HepG2 (cell line): Measurements from ENCODE around the gene ZCCHC8. TPM values are rescaled to one million over a fixed set of nuclear protein-coding genes. Genes with fewer than 3 reads are reported as not detected.

ENCODE experiments used
- ATAC-seq: fragments of 200-7000 bp; cut with Tn5 transposase; 3 replicates; pipeline ENCODE4 v1.9.1; 2020; ENCODE audit warnings: mild to moderate bottlenecking, moderate library complexity
- BruUV-seq: library from RNA; stranded (reverse); fragments of 400-500 nt; replicated peaks from 2 replicates; lab custom pipeline; 2021; lab: Mats Ljungman, UMichigan
- CTCF ChIA-PET: fragments of 300-600 bp; formaldehyde crosslinking; extraction: SDS; loops from one replicate; lab custom pipeline; 2021; ENCODE audit warnings: low total read pairs, inconsistent platforms, low intra/inter-chr PET ratio; lab: Yijun Ruan, JAX
- POLR2A ChIA-PET: fragments of 350-600 bp; sonication (Branson Sonifier 250); formaldehyde crosslinking; loops from one replicate; lab custom pipeline; 2020; ENCODE audit warnings: antibody characterized with exemption, inconsistent platforms; lab: Yijun Ruan, JAX
- DNase-seq: peaks from one replicate; pipeline ENCODE4 v3.0.0-alpha.2; 2015; ENCODE audit warnings: low spot score
- FAIRE-seq: peaks from 3 replicates; lab custom pipeline; 2011; peaks lifted over from hg19 to GRCh38; lab: Jason Lieb, UNC
- H2AFZ ChIP-seq: one replicate; pipeline ENCODE4 v1.6.1; 2011; ENCODE audit warnings: low read length, inconsistent platforms
- H3K27ac ChIP-seq: fragments of 300-600 bp; 3 replicates; pipeline ENCODE4 v1.8.0; 2011; ENCODE audit warnings: mixed run types, mild to moderate bottlenecking, mixed read lengths, low read length, inconsistent platforms; ENCODE audit not compliant: insufficient read depth; ENCODE audit errors: extremely low read length
- H3K27me3 ChIP-seq, 2 experiments: fragments of 200-600 bp in 1 of 2; 2 replicates in 1 of 2; 3 replicates in 1 of 2; pipeline versions ENCODE4 v1.6.0 to v1.8.0; 2011; ENCODE audit warnings: low read length in 2 of 2, mild to moderate bottlenecking in 2 of 2, moderate library complexity in 2 of 2, inconsistent platforms in 1 of 2; ENCODE audit not compliant: insufficient read depth in 2 of 2, control insufficient read depth in 1 of 2
- H3K36me3 ChIP-seq, 2 experiments: fragments of 200-600 bp in 1 of 2; replicated peaks in 1 of 2; 2 replicates in 1 of 2; 3 replicates in 1 of 2; pipeline versions ENCODE4 v1.5.1 to v1.8.0; 2011; ENCODE audit warnings: low read length in 2 of 2, inconsistent platforms in 1 of 2; ENCODE audit not compliant: insufficient read depth in 2 of 2, control insufficient read depth in 1 of 2
- H3K4me1 ChIP-seq: 2 replicates; pipeline ENCODE4 v1.5.1; 2012; ENCODE audit warnings: low read length, inconsistent platforms; ENCODE audit not compliant: insufficient read depth
- H3K4me2 ChIP-seq: 2 replicates; pipeline ENCODE4 v1.6.0; 2011; ENCODE audit warnings: low read depth, low read length, inconsistent platforms
- H3K4me3 ChIP-seq, 3 experiments: fragments of 200-600 bp in 1 of 3; sonication (generic), shearing (Covaris generic) in 1 of 3; replicated peaks in 1 of 3; 2 replicates each; pipeline ENCODE4 v1.5.1; 2011 to 2016; ENCODE audit warnings: low read length in 3 of 3, inconsistent platforms in 2 of 3, low read depth in 2 of 3, mild to moderate bottlenecking in 2 of 3, control low read depth in 1 of 3, mixed read lengths in 1 of 3; ENCODE audit not compliant: insufficient read depth in 1 of 3
- H3K79me2 ChIP-seq: one replicate; pipeline ENCODE4 v1.6.1; 2011; ENCODE audit warnings: low read length, inconsistent platforms; ENCODE audit not compliant: insufficient read depth
- H3K9ac ChIP-seq: 2 replicates; pipeline ENCODE4 v1.6.0; 2011; ENCODE audit warnings: mild to moderate bottlenecking, low read depth, low read length, inconsistent platforms; ENCODE audit not compliant: insufficient read depth
- H3K9me3 ChIP-seq: 2 replicates; pipeline ENCODE4 v1.5.1; 2012; ENCODE audit warnings: mild to moderate bottlenecking, low read length
- H4K20me1 ChIP-seq: 2 replicates; pipeline ENCODE4 v1.6.0; 2011; ENCODE audit warnings: inconsistent platforms, mild to moderate bottlenecking, low read length, moderate library complexity; ENCODE audit not compliant: insufficient read depth
- CBFB ChIP-seq: sonication (generic); formaldehyde crosslinking; IDR thresholded peaks from 2 replicates; pipeline ENCODE4 v1.4.0; 2020; ENCODE audit warnings: missing genetic modification reagents
- GATA4 ChIP-seq: sonication (generic); IDR thresholded peaks from 2 replicates; pipeline ENCODE4 v1.6.1; 2016; ENCODE audit warnings: antibody characterized with exemption, low read depth, borderline replicate concordance
- HNF4G ChIP-seq, 2 experiments: sonication (generic) in 1 of 2; formaldehyde crosslinking in 1 of 2; IDR thresholded peaks; 2 replicates each; pipeline versions ENCODE4 v1.4.0 to v1.6.1; 2011 to 2020; ENCODE audit warnings: borderline replicate concordance in 2 of 2, low read depth in 2 of 2, mild to moderate bottlenecking in 2 of 2, low read length in 1 of 2, missing genetic modification reagents in 1 of 2, moderate library complexity in 1 of 2
- MAFF ChIP-seq: IDR thresholded peaks from 2 replicates; pipeline ENCODE4 v1.6.1; 2011; ENCODE audit warnings: low read depth, low read length, improper control_type of control experiment
- MAFK ChIP-seq, 2 experiments: IDR thresholded peaks in 1 of 2; conservative IDR thresholded peaks in 1 of 2; 2 replicates each; pipeline ENCODE4 v1.6.1; 2011; ENCODE audit warnings: improper control_type of control experiment in 2 of 2, low read length in 2 of 2
- MXI1 ChIP-seq: IDR thresholded peaks from 3 replicates; pipeline ENCODE4 v1.6.1; 2012; ENCODE audit warnings: low read depth, low read length, inconsistent platforms, borderline replicate concordance
- NFE2L2 ChIP-seq: fragments of 150-350 bp; IDR thresholded peaks from 2 replicates; pipeline ENCODE4 v1.6.1; 2014; ENCODE audit warnings: low read length
- PHF20 ChIP-seq: sonication (generic); formaldehyde crosslinking; IDR thresholded peaks from 2 replicates; pipeline ENCODE4 v1.5.0; 2020; ENCODE audit warnings: mild to moderate bottlenecking, missing genetic modification reagents
- SATB2 ChIP-seq: sonication (generic); formaldehyde crosslinking; IDR thresholded peaks from 2 replicates; pipeline ENCODE4 v1.5.0; 2020; ENCODE audit warnings: missing genetic modification reagents
- ZNF362 ChIP-seq: sonication (generic); formaldehyde crosslinking; IDR thresholded peaks from 2 replicates; pipeline ENCODE4 v1.4.0; 2020; ENCODE audit warnings: missing genetic modification reagents, mild to moderate bottlenecking, borderline replicate concordance
- ZNF552 ChIP-seq: sonication (generic); formaldehyde crosslinking; IDR thresholded peaks from 2 replicates; pipeline ENCODE4 v1.9.0; 2022; ENCODE audit warnings: missing genetic modification reagents, mild to moderate bottlenecking, borderline replicate concordance
- ZNF570 ChIP-seq: sonication (generic); formaldehyde crosslinking; IDR thresholded peaks from 2 replicates; pipeline ENCODE4 v1.4.0; 2020; ENCODE audit warnings: mild to moderate bottlenecking, missing genetic modification reagents, borderline replicate concordance
- ZSCAN25 ChIP-seq: sonication (generic); formaldehyde crosslinking; IDR thresholded peaks from 2 replicates; pipeline ENCODE4 v1.8.0; 2022; ENCODE audit warnings: mild to moderate bottlenecking, missing genetic modification reagents
- WGBS: methylation state at CpG from one replicate; pipeline ENCODE4 v1.1.6; 2017; ENCODE audit warnings: low lambda C conversion rate; 5-methylcytosine and 5-hydroxymethylcytosine counted together
- in situ Hi-C: cut with HindIII; loops from 2 replicates; pipeline ENCODE4 v1.10.0; 2017; ENCODE audit warnings: low pct_unique_long_range_greater_than_20kb; ENCODE audit not compliant: extremely low pct_ligation_motif_present
- intact Hi-C: fragments of 100-400 bp; cut with micrococcal nuclease; formaldehyde crosslinking; loops from one replicate; pipeline ENCODE4 v1.10.0; 2022; ENCODE audit not compliant: unreplicated experiment
- polyA plus RNA-seq, 8 experiments: library from polyadenylated mRNA; depleted of rRNA in 3 of 8; stranded (reverse) in 7 of 8; unstranded in 1 of 8; fragments of >200 nt; fragmentation: Illumina TruSeq in 4 of 8; extraction: Trizol in 4 of 8; gene quantifications; 2 replicates each; pipeline versions ENCODE4 v1.2.1 to v1.2.3, GENCODE V29; 2011 to 2016; ENCODE audit warnings: low read depth in 4 of 8, missing spikeins in 1 of 8, mixed read lengths in 1 of 8; ENCODE audit not compliant: insufficient read depth in 1 of 8
- total RNA-seq, 5 experiments: library from RNA; depleted of rRNA; stranded (reverse); fragments of >200 nt; fragmentation: Illumina TruSeq; extraction: Trizol; gene quantifications; 2 replicates each; pipeline ENCODE4 v1.2.3, GENCODE V29; 2016; ENCODE audit warnings: low read depth in 1 of 5
- TF ChIP-seq, protein P1 (sequence below): IDR thresholded peaks from 2 replicates; pipeline ENCODE4 v1.6.1; 2016; ENCODE audit warnings: missing biosample characterization, missing genetic modification reagents, low read depth

ZCCHC8 gene
- total and polyA plus RNA-seq, 2 of the 13 experiments (the other 11 are each of a cell fraction or from before 2014, with no cell fraction given), result 18.6 to 20.9 TPM

DNA sequence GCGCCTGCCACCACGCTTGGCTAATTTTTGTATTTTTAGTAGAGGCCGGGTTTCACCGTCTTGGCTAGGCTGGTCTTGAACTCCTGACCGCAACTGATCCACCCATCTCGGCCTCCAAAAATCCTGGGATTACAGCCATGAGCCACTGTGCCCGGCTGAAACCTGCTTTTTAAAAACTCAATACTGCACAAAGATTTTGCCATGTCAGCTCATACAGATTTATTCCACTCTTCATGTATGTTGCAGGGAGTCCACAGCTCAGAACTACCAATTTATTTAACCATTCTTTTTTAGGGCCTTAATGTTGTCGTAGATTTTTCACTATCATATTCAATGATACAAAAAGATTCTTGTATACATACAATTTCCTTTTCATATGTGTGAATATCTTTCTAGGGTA lies 20.0 kb downstream of the ZCCHC8 start:
- Histone ChIP-seq H3K4me1 (peaks cover 14% of the 10 kb centered on the region), H3K36me3 (peaks cover 12 to 77% of the 10 kb centered on the region in 2 experiments), H3K9ac (no peak overlapping the region), H2AFZ (no peak overlapping the region), H3K27me3 (no peaks in the 10 kb centered on the region), H4K20me1 (no peaks in the 10 kb centered on the region), H3K4me2 (no peak overlapping the region)
- POLR2A ChIA-PET, result no interaction called here
- TF ChIP-seq MAFF (peak; percentile 69), SATB2 (CRISPR knock-in tag) (no peak), CBFB (CRISPR knock-in tag) (no peak), MAFK (conservative IDR thresholded peaks at IDR 0.05 in 1 of 2, IDR thresholded peaks at IDR 0.05 in 1 of 2; ENCODE audit: low read length in 2 of 2) (peak; percentile 59 to 77; a peak in 3 of 4 replicates)
- TF ChIP-seq, all 625 proteins: peak for 2
- no peaks in the 10 kb centered on the region for H3K79me2 ChIP-seq
- BruUV-seq, result no TSS peak
- DNase-seq (no peak), FAIRE-seq (no peak), ATAC-seq (no peak)
- H3K4me3 ChIP-seq, result no peak overlapping the region
- H3K27ac ChIP-seq, result no peak overlapping the region
- in situ Hi-C loops (no loop called here), intact Hi-C loops (no loop called here)
- H3K9me3 ChIP-seq, result no peaks in the 10 kb centered on the region
- CTCF ChIA-PET, result no interaction called here
- 100% methylated on average over 8 of the region's 8 CpGs for WGBS

DNA sequence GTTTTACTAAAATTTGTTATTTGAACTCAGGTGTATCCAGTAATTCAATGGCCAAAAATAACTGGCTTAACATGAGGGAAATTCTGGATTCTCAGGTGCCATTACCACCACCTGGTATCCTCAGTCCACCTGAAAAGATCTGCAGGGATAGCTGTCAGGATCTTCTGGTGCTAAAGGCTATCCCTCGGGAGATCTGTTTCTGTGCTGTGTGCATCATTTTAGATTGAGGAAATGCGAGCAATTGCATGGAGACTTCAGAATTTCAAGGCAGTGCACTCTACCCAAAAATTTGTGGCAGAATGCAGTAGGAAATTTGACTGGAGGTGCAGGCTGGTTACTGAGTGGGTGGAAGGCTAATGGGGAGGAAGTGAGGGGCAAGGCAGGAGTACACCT lies 26.4 kb downstream of the ZCCHC8 start:
- Histone ChIP-seq H3K27ac (no peak overlapping the region), H4K20me1 (no peaks in the 10 kb centered on the region), H3K4me1 (peaks cover 7% of the 10 kb centered on the region), H3K9ac (no peak overlapping the region), H3K9me3 (no peaks in the 10 kb centered on the region), H3K79me2 (no peaks in the 10 kb centered on the region), H3K4me2 (no peak overlapping the region), H3K27me3 (no peaks in the 10 kb centered on the region), H3K36me3 (peaks cover 18 to 56% of the 10 kb centered on the region in 2 experiments), H2AFZ (no peak overlapping the region), H3K4me3 (no peak overlapping the region)
- ATAC-seq, result no peak
- DNase-seq, result no peak
- WGBS, result 100% methylated on average over 2 of the region's 2 CpGs
- intact Hi-C loops, result loop anchor here (5.0 kb wide), 1 partner anchor 137 kb away; no protein-coding TSS in a partner anchor
- BruUV-seq, result no TSS peak
- in situ Hi-C loops, result loop anchor here (5.0 kb wide), 1 partner anchor 77 kb away; no protein-coding TSS in a partner anchor
- ChIA-PET CTCF (no interaction called here), POLR2A (interaction anchor here (2.7 kb wide), 1 partner anchor 74 kb away, joined by 9 read pairs; no protein-coding TSS in a partner anchor)
- FAIRE-seq, result no peak
- TF ChIP-seq, protein P1, sequence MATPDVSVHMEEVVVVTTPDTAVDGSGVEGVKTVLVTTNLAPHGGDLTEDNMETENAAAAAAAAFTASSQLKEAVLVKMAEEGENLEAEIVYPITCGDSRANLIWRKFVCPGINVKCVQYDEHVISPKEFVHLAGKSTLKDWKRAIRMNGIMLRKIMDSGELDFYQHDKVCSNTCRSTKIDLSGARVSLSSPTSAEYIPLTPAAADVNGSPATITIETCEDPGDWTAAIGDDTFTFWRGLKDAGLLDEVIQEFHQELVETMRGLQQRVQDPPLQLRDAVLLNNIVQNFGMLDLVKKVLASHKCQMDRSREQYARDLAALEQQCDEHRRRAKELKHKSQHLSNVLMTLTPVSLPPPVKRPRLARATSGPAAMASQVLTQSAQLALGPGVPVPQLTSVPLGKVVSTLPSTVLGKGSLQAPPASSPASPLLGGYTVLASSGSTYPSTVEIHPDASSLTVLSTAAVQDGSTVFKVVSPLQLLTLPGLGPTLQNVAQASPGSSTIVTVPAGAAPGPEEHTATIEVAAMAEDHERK (CRISPR knock-in tag), result no peak
- no peak for TF ChIP-seq GATA4
- TF ChIP-seq ZNF570 (CRISPR knock-in tag), result no peak
- TF ChIP-seq HNF4G (IDR thresholded peaks at IDR 0.05; ENCODE audit: borderline replicate concordance, low read depth, low read length), result no peak
- TF ChIP-seq HNF4G (CRISPR knock-in tag; IDR thresholded peaks at IDR 0.05; ENCODE audit: borderline replicate concordance, low read depth), result no peak
- TF ChIP-seq ZSCAN25 (CRISPR knock-in tag), result no peak
- no peak for TF ChIP-seq NFE2L2
- TF ChIP-seq ZNF362 (CRISPR knock-in tag), result no peak
- no peak for TF ChIP-seq PHF20 (CRISPR knock-in tag)
- TF ChIP-seq MXI1, result no peak
- TF ChIP-seq ZNF552 (CRISPR knock-in tag), result no peak
